HG03575 (cell line): ENCODE measurements around the gene MAN1A1.

ENCODE experiments used
- ATAC-seq: cut with Tn5 transposase; IDR thresholded peaks from one replicate; pipeline ENCODE4 v1.9.1; 2021; ENCODE audit not compliant: unreplicated experiment, insufficient number of reproducible peaks, low FRiP score; ENCODE audit errors: extremely low read depth

Gene MAN1A1

DNA sequence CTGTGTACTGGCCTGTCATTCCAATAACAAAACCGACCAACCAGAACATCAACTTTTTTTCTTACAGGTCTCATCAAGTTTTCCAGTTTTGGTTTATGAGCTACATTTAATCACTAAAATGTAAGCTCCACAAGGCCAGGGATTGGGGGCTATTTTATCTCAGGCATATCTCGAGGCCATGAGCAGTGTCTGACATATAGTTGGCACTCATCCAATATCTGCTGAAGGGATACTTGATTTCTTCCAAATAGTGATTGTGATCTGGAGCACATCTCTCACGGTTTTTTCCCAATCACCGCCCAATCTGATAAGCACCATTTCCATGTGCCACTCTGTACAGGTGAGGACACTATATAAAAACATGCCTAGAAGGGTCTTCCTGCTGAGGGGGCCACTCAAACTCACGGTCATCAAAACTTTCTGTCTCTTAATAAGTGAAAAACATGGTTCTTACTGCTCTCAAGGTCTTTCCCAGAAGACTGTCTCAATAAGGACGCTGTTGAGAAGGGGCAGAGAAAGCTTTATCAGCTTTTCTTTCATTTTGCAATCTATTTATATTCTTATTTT lies 65.5 kb downstream of the MAN1A1 start:
- no peak for ATAC-seq

DNA sequence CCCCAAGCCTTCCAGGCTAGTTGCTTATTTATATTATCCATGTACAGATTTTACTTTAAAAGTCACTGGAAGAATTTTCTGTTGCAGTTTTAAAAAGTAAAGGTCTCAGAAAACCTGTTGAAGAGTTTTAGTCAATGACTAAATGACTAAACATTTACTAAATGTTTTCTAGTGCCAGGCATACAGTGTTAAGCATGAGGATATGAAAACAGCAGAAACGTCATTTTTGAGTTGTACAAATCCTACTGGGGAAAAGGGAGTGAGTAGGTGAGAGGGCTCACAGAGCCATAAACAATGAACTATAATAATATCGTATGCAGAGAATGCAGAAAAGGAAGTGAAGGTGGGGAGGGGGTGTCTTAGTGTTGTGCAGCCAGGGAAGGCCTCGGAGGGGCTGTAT lies 66.3 kb downstream of the MAN1A1 start:
- ATAC-seq, result no peak

DNA sequence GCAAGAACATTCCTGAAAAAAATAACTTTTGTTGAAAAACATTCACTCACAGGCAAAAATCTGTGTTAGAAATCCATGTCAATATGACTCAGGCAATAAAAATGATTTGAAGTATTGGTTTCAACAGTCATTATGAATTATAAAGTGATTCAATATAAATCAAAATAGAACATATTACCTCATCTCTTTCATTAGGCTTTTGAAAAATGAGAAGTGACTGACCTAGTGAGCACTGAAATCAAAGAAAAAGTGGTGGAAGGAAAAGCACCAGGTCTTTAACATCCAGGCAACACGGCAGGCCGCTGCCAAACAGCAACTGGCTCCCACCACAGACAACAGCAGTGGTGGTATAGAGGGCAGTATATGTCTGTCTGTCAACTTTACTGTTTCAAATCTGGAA lies 68.9 kb downstream of the MAN1A1 start:
- ATAC-seq, result no peak

DNA sequence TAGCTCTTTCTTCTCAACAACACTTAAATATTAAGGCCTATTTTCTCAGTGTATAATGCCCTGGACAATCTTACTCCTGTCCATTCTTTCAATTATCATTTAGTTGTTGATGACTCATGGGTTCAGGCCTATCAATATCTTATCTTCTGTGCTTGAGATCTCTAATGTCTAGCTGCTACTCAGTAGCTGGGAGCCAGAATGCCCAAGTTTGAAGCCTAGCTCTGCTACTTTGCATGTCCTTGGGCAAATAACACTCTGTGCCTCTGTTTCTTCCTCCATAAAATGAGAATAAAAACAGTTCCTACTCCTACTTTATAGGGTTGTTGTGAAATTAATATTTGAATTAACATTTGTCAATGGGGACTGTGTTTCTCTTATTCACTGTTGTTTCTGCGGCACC lies 69.5 kb downstream of the MAN1A1 start:
- ATAC-seq, result no peak

DNA sequence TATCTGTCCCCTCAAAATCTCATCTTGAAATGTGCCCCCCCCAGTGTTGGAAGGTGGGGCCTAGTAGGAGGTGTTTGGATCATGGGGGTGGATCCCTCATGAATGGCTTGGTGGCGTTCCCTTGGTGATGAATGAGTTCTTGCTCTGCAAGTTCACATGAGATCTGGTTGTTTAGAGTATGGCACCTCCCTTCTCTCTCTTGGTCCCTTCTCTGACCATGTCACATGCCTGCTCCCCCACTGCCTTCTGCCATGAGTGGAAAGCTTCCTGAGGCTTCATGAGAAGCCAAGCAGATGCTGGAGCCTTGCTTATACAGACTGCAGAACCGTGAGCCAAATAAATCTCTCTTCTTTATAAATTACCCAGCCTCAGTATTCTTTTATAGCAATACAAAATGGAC lies 70.9 kb downstream of the MAN1A1 start:
- no peak for ATAC-seq

DNA sequence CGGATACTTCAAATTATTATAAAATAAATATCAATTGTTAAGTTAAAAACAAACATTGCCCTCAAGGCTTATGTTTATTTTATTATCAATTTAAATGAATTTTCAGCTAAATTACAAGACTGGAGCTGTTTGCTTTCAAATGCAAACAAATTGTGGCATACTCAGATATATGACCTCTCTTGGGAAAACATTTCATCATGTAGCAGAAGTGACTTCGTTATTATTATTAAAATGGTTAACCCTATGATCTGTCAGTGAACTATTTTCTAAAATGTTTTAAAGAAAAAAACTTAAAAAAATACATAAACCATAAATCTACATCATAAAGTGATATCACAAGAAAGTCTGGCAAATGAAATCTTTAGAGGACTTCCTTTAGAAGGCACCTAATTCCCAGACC lies 72.5 kb downstream of the MAN1A1 start:
- no peak for ATAC-seq

DNA sequence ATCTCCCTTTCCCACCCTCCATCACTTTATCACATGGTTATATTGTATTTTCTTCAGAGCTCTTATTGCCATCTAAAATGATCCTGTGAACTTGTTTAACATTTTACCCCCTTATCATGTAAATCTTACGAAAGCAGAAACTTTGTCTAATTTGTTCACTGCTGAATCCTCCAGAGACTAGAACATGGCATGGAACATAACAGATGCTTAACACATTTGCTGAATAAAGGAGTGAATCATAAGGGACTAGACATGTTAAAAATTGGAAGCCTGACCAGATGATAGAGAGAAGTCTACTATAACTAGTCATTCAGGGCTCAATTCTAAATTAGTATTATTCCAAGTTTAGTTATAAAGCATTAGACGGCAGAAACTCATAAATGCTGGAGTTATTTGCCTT lies 73.3 kb downstream of the MAN1A1 start:
- no peak for ATAC-seq

DNA sequence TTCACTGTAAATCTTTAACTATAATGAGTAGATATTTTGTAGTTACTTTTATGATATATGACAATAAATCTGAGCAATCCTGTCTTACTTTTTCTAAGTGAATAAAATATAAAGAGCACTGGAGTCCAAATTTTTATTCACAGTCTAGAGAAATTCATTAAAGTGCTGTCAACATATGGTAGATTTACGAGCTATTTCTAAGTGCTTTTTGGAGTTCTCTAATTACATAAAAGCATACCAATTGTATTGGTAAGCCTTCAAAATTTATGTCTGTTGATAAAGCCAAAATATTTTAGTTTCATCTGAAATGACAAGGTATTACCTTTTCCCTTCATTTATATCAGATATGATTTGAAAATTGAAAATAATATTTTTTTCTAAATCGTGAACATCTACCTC lies 75.4 kb downstream of the MAN1A1 start:
- ATAC-seq, result no peak

DNA sequence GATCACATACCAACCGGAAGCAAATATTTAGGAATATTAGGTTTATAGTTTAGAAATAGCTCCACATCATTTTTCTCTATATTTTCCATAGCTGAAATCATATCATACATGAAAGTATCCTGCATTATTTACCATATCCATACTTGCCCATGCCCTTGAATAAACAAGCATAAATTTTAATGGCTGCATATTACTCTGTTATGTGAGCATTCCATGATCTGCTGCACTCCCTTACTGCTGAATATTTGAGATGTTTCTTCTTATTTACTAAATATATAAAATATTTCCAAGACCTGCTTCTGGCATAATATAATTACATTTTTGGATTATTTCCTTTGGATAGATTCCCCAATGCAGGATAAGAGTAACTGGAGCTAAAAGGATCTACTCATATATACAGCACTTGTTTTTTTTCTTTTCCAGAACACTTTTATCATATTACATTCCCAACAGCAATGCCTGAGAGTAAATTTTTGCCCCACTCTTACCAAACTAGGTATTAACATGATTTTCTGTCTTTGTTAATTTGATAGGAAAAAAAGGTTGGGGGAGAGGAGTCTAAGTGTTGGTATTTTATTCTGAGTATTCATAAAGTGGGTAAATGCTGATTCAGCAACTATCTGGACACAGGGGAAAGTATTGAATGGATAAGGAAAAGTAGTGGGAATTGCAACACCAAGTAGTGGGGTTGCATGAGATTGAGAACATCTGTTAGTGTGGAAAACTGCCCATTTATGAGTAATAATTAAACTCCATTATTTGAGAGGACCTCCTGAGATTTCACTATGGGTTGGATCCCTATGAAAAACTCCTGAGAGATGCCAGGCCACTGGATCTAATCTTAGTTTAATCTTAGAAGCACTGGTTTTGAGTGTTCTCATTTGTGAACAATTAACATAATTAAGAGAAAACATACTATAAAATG lies 76.0 kb downstream of the MAN1A1 start:
- ATAC-seq, result no peak

DNA sequence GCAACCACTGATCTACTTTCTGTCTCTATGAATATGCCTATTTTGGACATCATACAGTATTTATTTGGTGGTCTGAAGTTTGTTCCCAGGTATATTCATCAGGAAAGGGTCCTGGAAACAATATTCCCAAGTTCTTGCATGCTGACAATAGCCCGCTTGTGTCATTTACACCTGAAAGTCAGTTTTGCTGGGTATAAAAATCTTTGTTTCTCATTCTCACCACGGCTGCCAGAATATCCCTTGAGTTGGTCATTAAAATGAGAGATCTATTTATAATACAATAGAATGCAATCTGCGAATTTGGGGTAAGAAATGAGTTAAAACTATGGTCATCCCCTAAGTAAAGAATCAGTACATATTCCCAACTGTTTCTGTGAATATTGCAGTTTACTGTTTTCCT lies 79.0 kb downstream of the MAN1A1 start:
- ATAC-seq, result no peak

DNA sequence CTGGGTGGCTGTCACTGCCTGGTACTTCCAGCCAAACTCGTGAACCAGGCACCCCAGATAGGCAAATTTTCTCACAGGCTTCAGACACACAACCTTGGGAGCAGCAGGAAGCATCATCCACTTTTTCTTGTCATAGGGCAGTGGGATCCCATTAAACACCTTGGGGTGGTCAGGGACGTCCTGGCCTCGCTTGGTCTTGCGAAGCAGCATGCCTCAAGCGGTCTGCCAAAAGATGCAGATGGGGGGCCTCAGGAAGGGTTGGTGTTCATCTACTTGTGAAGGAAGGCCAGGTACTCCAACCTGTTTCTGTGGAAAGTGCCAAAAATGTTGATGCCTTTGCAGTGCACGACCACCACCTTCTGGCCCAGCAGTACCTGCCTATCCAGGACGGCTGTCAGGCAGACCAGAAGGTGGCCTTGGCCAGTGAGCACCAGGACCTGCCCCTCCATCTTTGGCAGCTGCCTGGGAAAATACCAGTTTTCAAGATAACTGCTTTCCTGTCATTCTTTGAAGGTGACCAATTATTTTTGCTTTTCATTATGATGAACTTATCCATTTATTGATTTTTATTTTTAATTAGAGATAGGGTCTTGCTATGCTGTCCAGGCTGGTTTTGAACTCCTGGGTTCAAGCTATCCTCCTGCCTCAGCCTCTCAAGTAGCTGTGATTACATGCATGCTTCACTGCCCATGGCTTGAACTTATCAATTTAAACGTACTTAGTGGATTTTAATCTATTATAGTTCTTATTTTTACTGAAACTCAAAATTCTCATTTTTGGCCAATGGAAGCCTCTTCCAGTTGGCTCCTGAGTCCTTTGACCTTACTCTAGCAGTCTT lies 80.1 kb downstream of the MAN1A1 start:
- no peak for ATAC-seq

DNA sequence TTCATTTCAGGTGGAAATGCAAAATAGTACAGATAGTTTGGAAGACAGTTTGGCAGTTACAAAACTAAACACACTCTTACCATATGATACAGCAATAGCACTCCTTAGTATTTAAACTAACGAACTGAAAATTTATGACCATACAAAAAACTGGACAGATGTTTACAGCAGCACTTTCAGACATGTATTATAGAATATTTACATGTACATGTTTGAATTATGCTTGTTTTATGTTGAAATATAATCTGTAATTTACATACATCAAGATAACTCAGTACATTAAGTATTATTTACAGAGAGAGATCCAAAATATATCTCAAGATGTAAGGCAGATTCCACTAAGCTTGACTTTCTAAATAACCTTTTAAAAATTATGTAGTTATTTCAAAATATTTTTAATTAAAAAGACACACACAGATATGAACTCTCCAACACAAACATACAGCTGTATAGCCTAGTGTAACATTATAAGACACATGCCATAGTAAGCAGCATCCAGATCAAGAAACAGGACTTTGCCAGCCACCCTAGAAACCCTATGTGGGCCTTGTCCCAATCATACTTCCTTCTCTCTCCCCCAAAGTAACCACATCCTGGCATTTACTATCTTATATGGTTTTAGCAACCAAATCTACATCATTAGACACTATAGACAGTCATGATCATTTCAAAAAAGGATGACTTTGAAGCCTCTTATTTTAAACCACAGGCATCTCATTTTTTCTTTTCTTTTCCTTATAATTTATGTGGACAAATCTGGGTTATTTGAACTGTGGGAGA lies 82.2 kb downstream of the MAN1A1 start:
- ATAC-seq, result no peak

DNA sequence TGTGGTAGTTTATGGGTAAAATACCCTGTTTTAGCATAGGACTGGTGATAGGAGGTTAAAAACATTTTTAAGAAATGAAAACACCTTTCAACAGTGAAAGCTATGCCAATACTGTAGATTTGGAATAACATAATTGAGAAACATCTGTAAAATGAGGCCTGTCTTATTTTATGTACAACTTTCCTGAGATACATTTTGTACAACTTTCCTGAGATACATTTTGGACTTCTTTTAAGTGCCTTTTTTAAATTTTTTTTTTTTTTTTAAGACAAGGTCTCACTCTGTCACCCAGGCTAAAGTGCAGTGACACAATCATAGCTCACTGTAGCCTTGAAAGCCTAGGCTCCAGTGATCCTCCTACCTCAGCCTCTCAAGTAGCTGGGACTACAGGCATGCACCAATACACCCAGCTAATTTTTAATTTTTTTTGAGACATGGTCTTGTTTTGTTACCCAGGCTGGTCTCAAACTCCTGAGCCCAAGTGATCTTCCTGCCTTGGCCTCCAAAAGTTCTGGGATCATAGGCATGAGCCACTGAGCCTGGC lies 84.6 kb downstream of the MAN1A1 start:
- no peak for ATAC-seq

DNA sequence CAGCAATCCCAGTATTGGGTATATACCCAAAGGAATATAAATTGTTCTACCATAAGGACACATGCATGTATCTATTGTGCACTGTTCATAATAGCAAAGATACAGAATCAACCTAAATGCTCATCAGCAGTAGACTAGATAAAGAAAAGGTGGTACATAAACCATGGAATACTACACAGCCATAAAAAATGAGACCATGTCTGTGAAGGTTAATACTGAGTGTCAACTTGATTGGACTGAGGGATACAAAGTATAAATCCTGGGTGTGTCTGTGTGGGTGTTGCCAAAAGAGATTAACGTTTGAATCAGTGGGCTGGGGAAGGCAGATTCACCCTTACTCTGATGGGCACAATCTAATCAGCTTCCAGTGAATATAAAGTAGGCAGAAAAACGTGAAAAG lies 86.9 kb downstream of the MAN1A1 start:
- no peak for ATAC-seq

DNA sequence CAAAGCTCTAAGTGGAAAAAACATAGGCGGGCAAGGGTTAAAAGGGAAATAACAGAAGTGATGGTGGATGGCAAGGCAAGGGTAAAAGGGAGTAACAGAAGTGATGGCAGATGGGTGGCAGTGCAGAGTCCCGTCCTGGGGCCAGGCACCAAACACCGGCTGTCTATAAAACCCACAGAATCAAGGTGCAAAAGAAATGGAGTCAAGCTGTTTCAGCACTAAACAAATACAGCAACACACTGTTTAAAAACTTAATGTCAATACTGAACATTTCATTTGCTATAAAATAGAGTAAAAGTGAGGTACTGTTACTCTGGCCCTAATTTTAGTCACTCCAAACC lies 87.6 kb downstream of the MAN1A1 start:
- ATAC-seq, result no peak

DNA sequence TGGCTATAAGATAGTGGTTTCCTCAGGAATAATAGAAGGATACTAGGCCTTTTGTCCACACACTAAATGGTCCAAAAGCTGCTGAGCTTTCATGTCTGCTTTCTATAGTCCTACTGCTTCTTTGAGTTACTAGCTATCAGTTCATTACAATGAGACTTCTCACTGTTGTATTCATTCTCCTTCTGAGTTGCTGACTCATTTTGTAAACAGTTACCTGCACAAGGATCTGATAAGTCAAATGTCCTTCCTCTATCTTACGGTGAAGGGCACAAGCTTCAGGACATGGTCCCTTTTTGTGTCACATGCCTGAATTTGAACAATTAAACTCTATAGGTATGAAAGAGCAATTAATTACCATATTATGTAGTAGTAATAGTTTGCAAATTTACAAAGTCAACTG lies 90.5 kb downstream of the MAN1A1 start:
- ATAC-seq, result no peak

DNA sequence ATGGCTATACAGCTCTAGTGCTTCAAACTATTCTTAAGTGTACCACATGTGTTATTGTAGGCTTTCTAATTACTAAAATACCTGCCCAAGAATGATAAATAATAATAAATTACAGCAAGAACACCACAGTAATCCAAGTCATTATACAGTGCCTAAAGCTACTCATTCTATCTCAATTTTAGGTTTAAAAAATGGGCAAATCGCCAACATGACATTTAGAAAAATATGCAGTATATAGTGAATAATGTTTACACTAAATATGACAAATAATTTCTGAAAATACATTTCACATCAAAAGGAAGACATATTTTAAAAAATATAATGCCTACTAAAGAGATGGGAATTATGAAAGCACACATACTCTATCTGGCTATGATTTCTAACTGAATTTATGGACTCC lies 91.8 kb downstream of the MAN1A1 start:
- no peak for ATAC-seq

DNA sequence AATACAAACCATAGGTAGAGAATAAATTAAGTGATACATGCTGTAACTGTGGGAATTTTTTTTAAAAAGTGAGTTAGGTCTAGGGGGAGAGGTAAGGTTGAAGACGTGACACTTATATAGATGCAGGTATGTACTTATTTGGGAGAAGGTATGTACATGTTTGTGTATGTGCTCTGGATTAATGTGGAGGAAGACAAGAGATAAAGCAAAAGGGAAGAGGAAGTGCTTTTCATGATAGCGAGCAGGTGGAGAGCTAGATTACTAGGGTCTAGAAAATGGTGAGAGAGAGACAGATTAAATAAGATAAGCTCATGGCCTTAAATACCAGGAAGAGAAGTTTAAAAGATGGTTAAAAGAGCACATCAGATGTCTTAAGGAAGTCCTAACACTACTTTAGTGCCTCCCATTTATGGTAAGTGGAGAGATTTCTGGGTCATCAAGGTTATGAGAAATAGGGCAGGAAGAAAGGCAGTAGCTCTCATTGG lies 92.5 kb downstream of the MAN1A1 start:
- no peak for ATAC-seq

DNA sequence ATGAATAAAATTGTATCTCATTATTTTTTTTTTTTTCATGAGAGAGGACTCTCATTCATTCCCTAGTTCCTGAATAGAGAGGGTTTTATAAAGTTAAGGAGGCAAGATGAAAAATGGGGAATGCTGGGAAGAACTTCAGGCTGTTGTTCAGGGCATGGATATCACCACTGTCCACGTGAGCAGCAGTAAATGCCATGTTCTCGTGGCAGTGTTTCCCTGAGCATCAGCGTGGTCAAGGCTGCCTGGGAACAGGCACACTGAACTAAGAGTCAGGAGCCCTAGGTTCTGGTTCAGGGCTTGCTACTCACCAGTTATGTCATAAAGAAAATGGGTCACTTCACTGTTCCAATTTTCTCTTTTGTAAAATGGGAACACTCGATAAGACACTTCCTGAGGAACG lies 93.2 kb downstream of the MAN1A1 start:
- ATAC-seq, result no peak
